ENCODE results near the gene PPP2R5A. TPM values are rescaled to one million over a fixed set of nuclear protein-coding genes. Genes with fewer than 3 reads are reported as not detected.

Gene PPP2R5A
- total RNA-seq, 1 donor from 2014 or later, result 24.2 TPM

GRCh38 chr1:212401042-212401441 lies 115.8 kb downstream of the PPP2R5A start:
- FAIRE-seq, result no peak
- DNase-seq (ENCODE audit: low read depth), result no peak

GRCh38 chr1:212401838-212402582 lies 116.8 kb downstream of the PPP2R5A start:
- Histone ChIP-seq H3K4me3 (ENCODE audit: low read depth, low read length) (no peak overlapping the region), H3K36me3 (ENCODE audit: control insufficient read depth, insufficient read depth, low read length) (peaks cover 1% of the 10 kb centered on the region), H3K27me3 (ENCODE audit: control insufficient read depth, insufficient read depth, low read length) (no peaks in the 10 kb centered on the region)
- no peak for TF ChIP-seq CTCF (IDR thresholded peaks at IDR 0.05; ENCODE audit: insufficient read depth, low read length, severe bottlenecking)
- DNase-seq (ENCODE audit: low read depth), result peak; percentile 89
- no peak for FAIRE-seq

More at GRCh38 chr1:212401042-212401441, 115.8 kb downstream of the PPP2R5A start:
- no peak overlapping the region for H3K4me3 ChIP-seq (ENCODE audit: low read depth, low read length)
- peaks cover 1% of the 10 kb centered on the region for H3K36me3 ChIP-seq (ENCODE audit: control insufficient read depth, insufficient read depth, low read length)
- no peaks in the 10 kb centered on the region for H3K27me3 ChIP-seq (ENCODE audit: control insufficient read depth, insufficient read depth, low read length)
- no peak for TF ChIP-seq CTCF (IDR thresholded peaks at IDR 0.05; ENCODE audit: insufficient read depth, low read length, severe bottlenecking)

GRCh38 chr1:212402666-212403321 lies 117.6 kb downstream of the PPP2R5A start:
- peak; percentile 53 for DNase-seq (ENCODE audit: low read depth)
- no peak for TF ChIP-seq CTCF (IDR thresholded peaks at IDR 0.05; ENCODE audit: insufficient read depth, low read length, severe bottlenecking)
- FAIRE-seq, result no peak
- Histone ChIP-seq H3K4me3 (ENCODE audit: low read depth, low read length) (no peak overlapping the region), H3K36me3 (ENCODE audit: control insufficient read depth, insufficient read depth, low read length) (no peaks in the 10 kb centered on the region), H3K27me3 (ENCODE audit: control insufficient read depth, insufficient read depth, low read length) (no peaks in the 10 kb centered on the region)

GRCh38 chr1:212410231-212410820 lies 125.1 kb downstream of the PPP2R5A start:
- DNase-seq (ENCODE audit: low read depth), result no peak
- no peak for FAIRE-seq
- Histone ChIP-seq H3K4me3 (ENCODE audit: low read depth, low read length) (no peak overlapping the region), H3K27me3 (ENCODE audit: control insufficient read depth, insufficient read depth, low read length) (no peaks in the 10 kb centered on the region), H3K36me3 (ENCODE audit: control insufficient read depth, insufficient read depth, low read length) (peaks cover 6% of the 10 kb centered on the region)
- TF ChIP-seq CTCF (IDR thresholded peaks at IDR 0.05; ENCODE audit: insufficient read depth, low read length, severe bottlenecking), result no peak

Other genes with a start within 250 kb of the PPP2R5A start
- gene INTS7, start 249.9 kb upstream of the PPP2R5A start, total RNA-seq, result 12.9 and 16.5 TPM in 2 replicates
- gene DTL, start 249.7 kb upstream of the PPP2R5A start, total RNA-seq, result 0.26 TPM in 2 replicates
- 15.0 and 16.0 TPM in 2 replicates for gene PACC1, start 129.5 kb downstream of the PPP2R5A start, total RNA-seq
- gene NENF, start 147.5 kb downstream of the PPP2R5A start, total RNA-seq, result 50.5 and 58.9 TPM in 2 replicates